Stimulated activated memory B cell treated with anti-CD40 and anti-IgM and Interleukin-4, amounts not matched to agents 10 μg/mL and 1 μg/mL and 100 μg/mL, for 72 hours (primary cell): ENCODE results near the gene ATXN7L1.
"Not testable (repeated sequence)": the region's sequence is repeated elsewhere in the genome, so short reads cannot be mapped to it uniquely, and the experiment has no call there.

ENCODE experiments used
- ATAC-seq: fragments of 150-1000 bp; cut with Tn5 transposase; 2 replicates; pipeline ENCODE4 v1.10.0; 2021
- H3K27ac Mint-ChIP-seq: one replicate; pipeline ENCODE4 v1.8.0; 2022; ENCODE audit warnings: mild to moderate bottlenecking, mixed read lengths
- H3K27me3 Mint-ChIP-seq: one replicate; pipeline ENCODE4 v1.8.0; 2022; ENCODE audit warnings: mixed read lengths
- H3K36me3 Mint-ChIP-seq: one replicate; pipeline ENCODE4 v1.8.0; 2022; ENCODE audit warnings: mixed read lengths
- H3K4me1 Mint-ChIP-seq: one replicate; pipeline ENCODE4 v1.8.0; 2022; ENCODE audit warnings: mixed read lengths
- H3K4me3 Mint-ChIP-seq: one replicate; pipeline ENCODE4 v1.8.0; 2022; ENCODE audit warnings: mild to moderate bottlenecking, moderate library complexity, mixed read lengths
- H3K9me3 Mint-ChIP-seq: one replicate; pipeline ENCODE4 v1.8.0; 2022; ENCODE audit warnings: mixed read lengths

ATXN7L1 gene

DNA sequence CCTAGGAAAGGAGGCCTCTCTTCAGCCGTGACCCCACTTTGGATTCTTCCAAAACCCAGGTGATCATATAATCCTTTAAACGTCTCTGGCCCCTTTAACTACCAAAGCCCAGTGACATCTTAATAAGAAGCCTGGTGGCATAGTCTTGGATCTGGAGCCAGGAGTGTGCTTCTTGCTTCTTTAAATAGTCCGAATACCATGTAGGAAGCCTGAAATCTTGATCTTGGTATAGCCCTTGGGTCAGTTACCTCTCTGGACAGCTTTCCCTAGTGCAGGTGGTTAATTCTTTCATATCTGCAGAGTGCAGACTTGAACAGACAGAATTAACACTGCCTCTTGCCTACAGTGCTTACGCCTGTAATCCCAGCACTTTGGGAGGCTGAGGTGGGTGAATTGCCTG lies 156.5 kb downstream of the ATXN7L1 start:
- ATAC-seq = no peak
- Mint-ChIP-seq H3K27me3 (no peaks in the 10 kb centered on the region), H3K4me3 (no peak overlapping the region), H3K36me3 (no peaks in the 10 kb centered on the region), H3K4me1 (peaks cover 8% of the 10 kb centered on the region), H3K9me3 (no peaks in the 10 kb centered on the region), H3K27ac (no peak overlapping the region)

DNA sequence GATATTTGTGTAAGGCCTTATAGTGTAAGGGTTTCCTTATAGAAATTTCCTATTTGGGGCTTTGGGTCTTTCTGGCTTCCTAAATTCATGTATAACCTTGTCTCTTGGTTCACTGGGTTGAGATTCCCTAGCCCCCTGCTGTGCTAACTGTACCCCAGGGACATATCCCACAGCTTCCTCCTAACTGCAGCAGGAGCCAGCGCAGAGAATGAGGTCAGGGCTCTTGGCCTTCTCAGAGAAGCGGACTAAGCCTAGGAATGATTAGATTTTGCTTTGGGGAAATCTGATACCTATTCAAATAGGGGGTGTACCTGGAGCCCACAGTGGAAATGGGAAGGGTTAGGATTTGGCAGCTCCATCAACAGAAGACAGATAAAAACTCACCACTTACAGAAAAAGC lies 157.0 kb downstream of the ATXN7L1 start:
- Mint-ChIP-seq H3K4me3 (no peak overlapping the region), H3K27me3 (no peaks in the 10 kb centered on the region), H3K4me1 (peaks cover 8% of the 10 kb centered on the region), H3K36me3 (no peaks in the 10 kb centered on the region), H3K27ac (no peak overlapping the region), H3K9me3 (no peaks in the 10 kb centered on the region)
- ATAC-seq = no peak

- Mint-ChIP-seq H3K36me3 (no peaks in the 10 kb centered on the region), H3K4me1 (peaks cover 8% of the 10 kb centered on the region), H3K9me3 (no peaks in the 10 kb centered on the region), H3K27ac (no peak overlapping the region), H3K27me3 (no peaks in the 10 kb centered on the region), H3K4me3 (no peak overlapping the region)
- ATAC-seq = no peak
These were observed 157.9 kb downstream of the ATXN7L1 start for GRCh38 chr7:105718511-105718925.

GRCh38 chr7:105715528-105715927 lies 160.9 kb downstream of the ATXN7L1 start:
- ATAC-seq = no peak
- Mint-ChIP-seq H3K9me3 (peaks cover 15% of the 10 kb centered on the region), H3K27ac (no peak overlapping the region), H3K4me1 (peaks cover 8% of the 10 kb centered on the region), H3K4me3 (no peak overlapping the region), H3K36me3 (peaks cover 15% of the 10 kb centered on the region), H3K27me3 (no peaks in the 10 kb centered on the region)

DNA sequence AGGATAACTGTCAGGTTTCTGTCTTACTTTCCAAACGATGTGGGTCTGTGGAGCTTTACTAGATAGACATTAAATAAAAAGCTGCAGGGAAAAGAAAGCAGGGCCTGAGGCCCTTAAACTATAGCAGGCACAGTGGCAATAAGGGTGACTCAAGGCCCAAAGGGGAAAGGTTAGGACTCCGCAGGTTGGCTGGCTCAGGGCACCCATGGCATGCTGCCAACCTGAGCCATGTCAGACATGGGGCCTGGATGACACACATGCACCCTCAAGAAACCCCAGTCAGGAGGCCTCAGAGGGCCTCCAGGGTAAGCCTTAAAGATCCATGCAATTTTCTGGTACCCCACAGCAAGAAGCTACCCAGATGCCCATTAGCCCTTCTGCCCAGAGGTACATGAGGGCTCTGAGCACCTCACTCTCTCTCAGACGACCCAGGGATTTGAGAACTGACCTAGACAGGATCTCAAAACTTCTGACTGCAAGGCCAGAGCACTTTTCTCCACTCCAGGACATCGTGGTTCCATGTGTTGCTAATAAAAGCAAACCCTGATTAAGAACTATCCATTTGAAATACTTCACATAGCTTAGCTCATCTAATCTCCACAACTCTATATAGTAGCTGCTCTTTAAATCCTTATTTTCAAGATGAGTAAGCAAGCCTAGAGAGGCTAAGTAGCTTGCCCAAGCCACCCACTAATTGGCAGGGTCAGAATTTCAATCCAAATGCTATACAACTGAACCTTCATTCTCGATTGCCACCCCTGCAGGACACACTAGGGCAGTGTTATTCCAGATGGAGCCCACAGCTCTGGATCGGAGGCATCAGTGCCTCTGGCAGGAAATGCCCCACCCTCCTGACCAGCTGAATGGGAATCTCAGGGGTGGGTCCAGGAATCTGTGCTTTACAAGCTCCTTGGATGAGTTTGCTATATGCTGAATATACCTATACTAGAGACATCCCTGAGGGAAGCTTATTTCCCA lies 162.6 kb downstream of the ATXN7L1 start:
- no peak overlapping the region for H3K4me3 Mint-ChIP-seq
- H3K4me1 Mint-ChIP-seq = peaks cover 7% of the 10 kb centered on the region
- no peaks in the 10 kb centered on the region for H3K27me3 Mint-ChIP-seq
- H3K9me3 Mint-ChIP-seq = peaks cover 18% of the 10 kb centered on the region
- H3K27ac Mint-ChIP-seq = no peak overlapping the region
- peaks cover 22% of the 10 kb centered on the region for H3K36me3 Mint-ChIP-seq
- no peak for ATAC-seq

DNA sequence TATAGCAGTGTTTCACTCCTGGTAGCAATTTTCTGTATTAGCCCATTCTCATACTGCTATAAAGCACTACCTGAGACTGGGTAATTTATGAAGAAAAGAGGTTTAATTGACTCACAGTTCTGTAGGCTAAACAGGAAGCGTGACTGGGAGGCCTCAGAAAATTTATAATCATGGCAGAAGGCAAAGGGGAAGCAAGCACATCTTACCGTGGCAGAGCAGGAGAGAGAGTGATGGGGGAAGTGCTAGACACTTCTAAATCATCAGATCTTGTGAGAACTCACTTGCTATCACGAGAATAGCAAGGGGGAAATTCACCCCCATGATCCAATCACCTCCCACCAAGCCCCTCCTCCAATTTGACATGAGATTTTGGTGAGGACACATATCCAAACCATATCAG lies 163.5 kb downstream of the ATXN7L1 start:
- peaks cover 22% of the 10 kb centered on the region for H3K36me3 Mint-ChIP-seq
- H3K27me3 Mint-ChIP-seq = no peaks in the 10 kb centered on the region
- no peak for ATAC-seq
- no peaks in the 10 kb centered on the region for H3K4me1 Mint-ChIP-seq
- H3K4me3 Mint-ChIP-seq = no peak overlapping the region
- peaks cover 18% of the 10 kb centered on the region for H3K9me3 Mint-ChIP-seq
- no peak overlapping the region for H3K27ac Mint-ChIP-seq

DNA sequence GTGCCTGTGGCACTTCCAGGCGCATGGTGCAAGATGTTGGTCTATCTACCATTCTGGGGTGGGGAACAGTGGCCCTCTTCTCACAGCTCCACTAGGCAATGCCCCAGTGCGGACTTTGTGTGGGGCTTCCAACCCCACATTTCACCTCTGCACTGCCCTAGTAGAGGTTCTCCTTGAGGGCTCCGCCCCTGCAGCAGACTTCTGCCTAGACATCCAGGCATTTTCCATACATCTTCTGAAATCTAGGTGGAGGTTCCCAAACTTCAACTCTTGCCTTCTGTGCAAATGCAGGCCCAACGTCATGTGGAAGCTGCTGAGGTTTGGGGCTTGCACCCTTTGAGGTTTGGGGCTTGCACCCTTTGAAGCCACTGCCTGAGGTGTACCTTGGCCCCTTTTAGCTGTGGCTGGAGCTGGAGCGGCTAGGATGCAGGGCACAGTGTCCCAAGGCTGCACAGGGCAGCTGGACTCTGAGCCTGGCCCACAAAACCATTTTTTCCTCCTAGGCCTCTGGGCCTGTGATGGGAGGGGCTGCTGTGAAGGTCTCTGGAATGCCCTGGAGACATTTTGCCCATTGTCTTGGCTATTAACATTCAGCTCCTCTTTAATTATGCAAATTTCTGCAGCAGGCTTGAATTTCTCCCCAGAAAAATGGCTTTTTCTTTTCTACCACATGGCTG lies 164.5 kb downstream of the ATXN7L1 start:
- ATAC-seq = no peak
- Mint-ChIP-seq H3K27me3 (no peaks in the 10 kb centered on the region), H3K27ac (no peak overlapping the region), H3K36me3 (peaks cover 22% of the 10 kb centered on the region), H3K4me3 (no peak overlapping the region), H3K9me3 (peaks cover 18% of the 10 kb centered on the region), H3K4me1 (no peaks in the 10 kb centered on the region)

DNA sequence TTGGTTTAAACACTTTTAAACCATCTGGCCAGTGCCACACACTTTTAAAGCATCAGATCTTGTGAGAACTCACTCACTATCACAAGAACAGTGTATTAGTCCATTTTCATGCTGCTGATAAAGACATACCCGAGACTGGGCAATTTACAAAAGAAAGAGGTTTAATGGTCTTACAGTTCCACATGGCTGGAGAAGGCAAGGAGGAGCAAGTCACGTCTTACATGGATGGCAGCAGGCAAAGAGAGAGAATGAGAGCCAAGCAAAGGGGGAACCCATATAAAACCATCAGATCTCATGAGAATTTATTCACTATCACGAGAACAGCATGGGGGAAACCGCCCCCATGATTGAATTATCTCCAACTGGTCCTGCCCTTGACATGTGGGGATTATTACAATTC lies 165.7 kb downstream of the ATXN7L1 start:
- ATAC-seq, H3K4me1 Mint-ChIP-seq, H3K4me3 Mint-ChIP-seq, H3K27ac Mint-ChIP-seq, H3K27me3 Mint-ChIP-seq: not testable (repeated sequence)
- Mint-ChIP-seq H3K36me3 (peaks cover 22% of the 10 kb centered on the region), H3K9me3 (peaks cover 18% of the 10 kb centered on the region)

DNA sequence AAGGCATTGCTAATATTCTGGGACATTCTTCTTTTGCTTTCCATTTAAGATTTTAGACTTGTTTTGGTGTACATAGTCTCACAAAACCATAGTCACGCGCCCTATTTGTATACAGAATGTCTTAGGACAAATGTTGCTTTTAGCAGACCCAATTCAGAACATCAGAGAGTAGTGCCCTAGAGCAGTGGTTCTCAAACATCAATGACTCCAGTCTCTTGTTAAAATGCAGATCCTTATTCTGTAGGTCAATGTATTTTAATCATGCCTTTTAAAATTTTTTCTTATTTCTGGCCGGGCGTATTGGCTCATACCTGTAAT lies 167.7 kb downstream of the ATXN7L1 start:
- peaks cover 22% of the 10 kb centered on the region for H3K36me3 Mint-ChIP-seq
- H3K9me3 Mint-ChIP-seq = peaks cover 18% of the 10 kb centered on the region
- H3K27ac Mint-ChIP-seq = no peak overlapping the region
- H3K4me1 Mint-ChIP-seq = no peaks in the 10 kb centered on the region
- H3K27me3 Mint-ChIP-seq = no peaks in the 10 kb centered on the region
- no peak for ATAC-seq
- no peak overlapping the region for H3K4me3 Mint-ChIP-seq

DNA sequence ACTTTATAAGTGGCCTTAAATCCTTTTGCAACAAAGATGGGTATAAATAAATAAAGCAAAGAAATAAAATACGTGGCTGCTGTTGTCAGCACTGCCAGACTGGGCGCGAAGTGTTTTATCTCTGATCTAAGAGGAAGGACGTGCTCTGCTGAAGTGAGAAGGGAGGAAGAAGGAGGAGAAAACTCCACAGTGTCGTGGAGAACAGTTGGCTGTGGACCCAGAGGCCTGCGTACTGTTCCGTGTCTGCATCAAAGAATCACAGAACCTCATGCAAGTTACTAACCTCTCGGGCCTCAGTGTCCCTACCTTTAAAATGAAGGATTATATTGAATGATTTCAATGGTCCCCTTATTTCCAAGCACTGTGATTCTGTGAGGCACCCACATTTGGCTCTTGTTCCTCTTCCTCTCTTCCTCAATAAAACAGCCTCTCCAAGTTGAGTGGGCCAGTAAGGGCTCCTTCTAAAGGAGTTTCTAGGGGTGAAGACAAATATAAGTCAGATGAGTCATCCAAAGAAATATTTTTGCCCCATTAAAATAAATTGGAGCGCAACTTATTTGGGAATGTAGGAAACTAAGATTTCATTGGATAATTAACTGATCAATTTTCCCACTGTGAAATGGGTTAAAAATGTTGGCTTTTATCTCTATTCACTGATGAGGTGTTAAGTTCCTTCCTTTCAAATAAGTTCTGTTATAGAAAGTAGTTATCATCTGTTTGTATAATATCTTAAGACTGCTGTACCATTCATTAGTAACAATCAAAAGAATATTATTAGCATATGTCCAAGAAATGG lies 168.2 kb downstream of the ATXN7L1 start:
- Mint-ChIP-seq H3K9me3 (peaks cover 18% of the 10 kb centered on the region), H3K4me3 (no peak overlapping the region), H3K36me3 (peaks cover 22% of the 10 kb centered on the region), H3K4me1 (no peaks in the 10 kb centered on the region), H3K27ac (no peak overlapping the region), H3K27me3 (no peaks in the 10 kb centered on the region)
- no peak for ATAC-seq

DNA sequence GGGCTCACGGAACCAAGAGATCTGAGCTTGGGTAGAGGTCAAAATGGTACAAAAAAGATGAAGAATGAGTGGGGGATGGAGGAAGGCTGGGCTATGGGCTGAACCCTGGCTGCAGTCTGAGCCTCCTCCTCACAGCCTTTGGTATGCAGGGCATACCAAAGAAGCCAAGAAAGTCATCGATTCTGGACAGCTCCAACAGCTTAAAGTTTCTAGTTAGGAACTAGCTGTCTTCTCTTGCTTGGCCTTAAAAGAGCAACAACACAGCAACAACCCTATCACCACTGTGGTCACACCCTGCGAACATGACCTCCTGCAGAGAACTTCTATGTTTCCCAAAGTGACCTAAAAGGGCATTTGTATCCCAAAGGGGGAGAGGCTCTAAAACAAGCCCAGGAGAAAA lies 169.0 kb downstream of the ATXN7L1 start:
- H3K9me3 Mint-ChIP-seq = peaks cover 12% of the 10 kb centered on the region
- H3K4me3 Mint-ChIP-seq = no peak overlapping the region
- peaks cover 17% of the 10 kb centered on the region for H3K36me3 Mint-ChIP-seq
- no peaks in the 10 kb centered on the region for H3K27me3 Mint-ChIP-seq
- ATAC-seq = no peak
- no peak overlapping the region for H3K27ac Mint-ChIP-seq
- no peaks in the 10 kb centered on the region for H3K4me1 Mint-ChIP-seq

DNA sequence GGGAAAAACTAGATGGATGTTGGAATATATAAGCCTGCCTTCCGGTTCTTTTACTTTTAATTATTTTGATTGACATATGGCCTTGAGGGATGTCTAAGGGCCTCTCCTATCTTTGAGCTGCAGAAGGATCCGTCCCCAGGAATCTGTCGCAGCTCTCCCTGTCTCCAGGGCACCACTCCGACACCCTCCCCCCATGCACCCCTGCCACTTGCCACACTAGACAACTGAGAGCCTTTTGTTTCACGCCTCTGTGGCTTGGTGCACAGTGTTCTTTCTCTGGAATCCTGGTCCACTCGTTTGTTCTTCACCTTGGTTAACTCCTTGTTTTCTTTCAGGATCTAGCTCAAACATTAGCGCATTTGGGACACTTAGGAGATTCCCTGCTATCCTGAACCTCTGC lies 171.0 kb downstream of the ATXN7L1 start:
- Mint-ChIP-seq H3K9me3 (peaks cover 3% of the 10 kb centered on the region), H3K36me3 (peaks cover 6% of the 10 kb centered on the region), H3K27me3 (no peaks in the 10 kb centered on the region), H3K4me1 (no peaks in the 10 kb centered on the region), H3K27ac (no peak overlapping the region), H3K4me3 (no peak overlapping the region)
- ATAC-seq = no peak

- ATAC-seq = no peak
- no peak overlapping the region for H3K27ac Mint-ChIP-seq
- H3K9me3 Mint-ChIP-seq = no peaks in the 10 kb centered on the region
These were observed 173.0 kb downstream of the ATXN7L1 start for GRCh38 chr7:105703207-105703930.

GRCh38 chr7:105699568-105700236 lies 176.7 kb downstream of the ATXN7L1 start:
- ATAC-seq = no peak
- H3K27ac Mint-ChIP-seq = no peak overlapping the region
- no peaks in the 10 kb centered on the region for H3K27me3 Mint-ChIP-seq
- H3K9me3 Mint-ChIP-seq = no peaks in the 10 kb centered on the region
- no peak overlapping the region for H3K4me3 Mint-ChIP-seq
- no peaks in the 10 kb centered on the region for H3K4me1 Mint-ChIP-seq
- no peaks in the 10 kb centered on the region for H3K36me3 Mint-ChIP-seq

More at GRCh38 chr7:105703207-105703930, 173.0 kb downstream of the ATXN7L1 start:
- Mint-ChIP-seq H3K4me3 (no peak overlapping the region), H3K36me3 (no peaks in the 10 kb centered on the region), H3K27me3 (no peaks in the 10 kb centered on the region), H3K4me1 (no peaks in the 10 kb centered on the region)
